Kidney glomerular epithelial cell (primary cell): ENCODE data around the gene OSM.
A peak's percentile ranks its signal among the peaks of the same experiment; 100 is the strongest.

Source experiments
- DNase-seq: peaks from one replicate; lab custom pipeline; 2025; lab: John Stamatoyannopoulos, UW

OSM gene

GRCh38 chr22:30262917-30263741 lies 3.5 kb downstream of the OSM start:
- peak; percentile 26 for DNase-seq

- DNase-seq, result no peak
These were observed 4.5 kb downstream of the OSM start for GRCh38 chr22:30262112-30262511.

- DNase-seq, result no peak
These were observed 5.5 kb downstream of the OSM start for GRCh38 chr22:30261134-30261533.

- DNase-seq, result no peak
These were observed 6.0 kb downstream of the OSM start for GRCh38 chr22:30260682-30261081.

DNA sequence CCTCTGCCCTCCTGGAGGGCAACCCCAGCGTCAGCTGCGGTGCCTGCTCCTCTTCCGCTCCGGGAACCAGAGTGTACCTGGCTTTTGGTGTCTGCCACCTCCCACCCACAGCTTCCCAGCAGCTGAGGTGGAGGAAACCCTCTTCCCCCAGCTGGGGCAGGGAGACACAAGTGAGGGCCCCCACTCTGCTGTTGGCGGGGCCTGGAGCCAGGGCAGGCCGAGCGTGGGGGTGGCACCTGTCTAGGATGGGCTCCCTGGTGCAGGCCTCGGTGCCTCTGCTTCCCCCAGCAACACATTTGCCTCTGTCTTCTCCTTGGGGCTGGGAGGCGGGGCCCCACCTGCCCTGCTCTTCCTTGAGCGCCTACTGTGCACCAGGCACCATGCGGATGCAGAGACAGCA lies 6.4 kb downstream of the OSM start:
- DNase-seq, result no peak

DNA sequence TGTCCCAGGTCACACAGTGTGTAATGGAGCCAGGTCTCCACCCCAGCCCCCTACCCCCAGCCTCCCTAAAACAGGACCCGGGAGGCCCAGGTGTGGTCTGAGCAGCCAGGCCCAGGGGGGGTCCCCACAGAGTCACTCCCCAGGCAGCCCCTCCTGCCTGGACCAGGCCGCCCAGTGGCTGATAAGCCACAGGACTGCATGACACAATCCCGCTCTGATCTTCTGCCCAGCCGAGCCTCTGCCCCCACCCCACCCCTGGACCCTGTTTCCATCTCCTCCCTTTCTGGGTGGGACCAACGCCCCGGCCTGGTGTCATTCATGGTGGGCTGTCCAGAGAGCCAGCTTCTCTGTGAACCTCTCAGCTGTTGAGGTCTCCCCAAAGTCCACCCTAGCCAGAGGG lies 12.3 kb downstream of the OSM start:
- no peak for DNase-seq

GRCh38 chr22:30253205-30253852 lies 13.3 kb downstream of the OSM start:
- no peak for DNase-seq

DNA sequence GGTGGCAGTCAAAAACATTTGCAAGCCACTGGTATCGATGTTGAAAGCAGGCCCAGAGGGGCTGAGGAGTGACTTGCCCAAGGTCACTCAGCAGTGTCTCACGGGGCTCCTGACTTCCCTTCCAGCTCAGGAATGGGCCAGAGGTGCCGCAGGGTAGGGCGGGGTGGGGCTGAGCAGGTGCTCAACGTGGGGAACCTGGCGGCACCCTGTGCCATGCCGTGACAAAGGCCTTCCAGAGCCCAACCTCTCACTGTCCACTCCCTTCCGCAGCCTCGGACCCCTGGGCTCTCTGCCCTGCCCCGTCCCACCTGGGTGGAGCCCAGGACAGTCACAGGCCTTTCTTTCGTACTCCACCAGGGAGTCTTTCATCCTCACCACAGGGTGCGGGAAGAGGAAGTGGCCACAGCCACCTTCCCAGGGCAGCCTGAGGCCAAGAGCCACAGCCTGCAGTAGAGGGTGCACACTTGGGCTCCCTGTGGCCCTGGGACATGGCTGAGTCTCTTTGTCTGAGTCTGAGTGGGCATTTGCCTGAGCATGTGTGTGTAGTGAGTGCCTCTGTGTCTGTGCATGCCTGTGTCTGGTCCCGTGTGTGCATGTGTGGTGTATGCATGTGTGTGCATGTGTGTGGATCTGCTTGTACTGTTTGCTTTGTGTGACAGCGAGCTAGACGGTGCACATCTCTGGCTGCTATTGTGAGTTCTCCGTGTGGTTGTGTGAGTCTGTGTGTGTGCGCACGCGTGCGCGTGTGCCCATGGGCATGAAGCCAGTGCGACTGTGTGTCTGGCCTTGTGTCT lies 14.0 kb downstream of the OSM start:
- DNase-seq, result no peak

DNA sequence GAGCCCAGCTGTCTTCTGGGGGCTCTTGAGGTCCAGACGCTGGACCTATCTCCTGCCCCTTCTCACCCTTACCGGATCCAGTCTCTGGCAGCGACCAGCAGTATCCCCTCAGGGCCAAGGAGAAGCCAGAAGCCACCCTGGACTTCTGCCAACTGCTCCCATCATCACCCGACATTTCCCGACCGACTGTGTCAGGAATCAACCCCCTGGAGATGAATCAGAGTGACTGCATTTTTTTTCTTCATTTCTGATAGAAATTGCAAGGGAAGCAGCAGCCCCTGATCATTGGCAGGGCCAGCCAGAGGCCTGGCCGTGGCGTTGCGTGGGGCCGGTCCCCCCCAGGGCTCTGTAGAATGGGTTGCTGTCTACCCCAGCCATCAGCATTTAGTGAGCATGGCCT lies 14.9 kb downstream of the OSM start:
- DNase-seq, result no peak

DNA sequence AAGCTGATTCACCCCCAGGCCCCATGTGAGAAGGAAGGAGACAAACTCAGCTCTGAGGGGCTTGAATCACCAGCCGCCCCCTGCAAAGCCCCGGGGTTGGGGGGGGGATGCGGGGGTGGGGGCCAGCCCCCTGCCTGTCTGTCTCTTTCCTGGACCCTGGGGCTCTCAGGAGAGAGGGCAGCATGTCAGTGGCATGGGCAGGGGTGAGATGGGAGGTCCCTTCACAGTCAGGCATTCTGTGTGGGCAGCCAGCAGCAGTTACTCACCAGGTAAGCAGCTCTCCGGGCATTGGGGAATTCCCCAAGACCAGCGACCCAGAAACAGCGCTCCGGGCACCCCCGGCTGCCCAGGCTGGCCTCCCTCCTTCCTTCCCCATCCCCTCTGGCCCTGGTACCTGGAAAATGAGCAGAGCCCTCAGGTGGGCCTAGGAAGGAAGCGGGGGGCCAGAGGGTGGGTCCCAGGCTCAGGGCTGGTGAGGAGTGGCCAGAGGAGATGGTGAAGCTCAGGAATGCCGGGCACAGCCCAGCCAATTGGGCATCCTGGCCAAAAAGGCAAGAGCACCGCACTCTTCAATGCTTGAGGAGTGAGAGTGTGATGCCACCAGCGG lies 15.9 kb downstream of the OSM start:
- peak; percentile 93 for DNase-seq

- no peak for DNase-seq
These were observed 16.5 kb downstream of the OSM start for GRCh38 chr22:30250039-30250565.

DNA sequence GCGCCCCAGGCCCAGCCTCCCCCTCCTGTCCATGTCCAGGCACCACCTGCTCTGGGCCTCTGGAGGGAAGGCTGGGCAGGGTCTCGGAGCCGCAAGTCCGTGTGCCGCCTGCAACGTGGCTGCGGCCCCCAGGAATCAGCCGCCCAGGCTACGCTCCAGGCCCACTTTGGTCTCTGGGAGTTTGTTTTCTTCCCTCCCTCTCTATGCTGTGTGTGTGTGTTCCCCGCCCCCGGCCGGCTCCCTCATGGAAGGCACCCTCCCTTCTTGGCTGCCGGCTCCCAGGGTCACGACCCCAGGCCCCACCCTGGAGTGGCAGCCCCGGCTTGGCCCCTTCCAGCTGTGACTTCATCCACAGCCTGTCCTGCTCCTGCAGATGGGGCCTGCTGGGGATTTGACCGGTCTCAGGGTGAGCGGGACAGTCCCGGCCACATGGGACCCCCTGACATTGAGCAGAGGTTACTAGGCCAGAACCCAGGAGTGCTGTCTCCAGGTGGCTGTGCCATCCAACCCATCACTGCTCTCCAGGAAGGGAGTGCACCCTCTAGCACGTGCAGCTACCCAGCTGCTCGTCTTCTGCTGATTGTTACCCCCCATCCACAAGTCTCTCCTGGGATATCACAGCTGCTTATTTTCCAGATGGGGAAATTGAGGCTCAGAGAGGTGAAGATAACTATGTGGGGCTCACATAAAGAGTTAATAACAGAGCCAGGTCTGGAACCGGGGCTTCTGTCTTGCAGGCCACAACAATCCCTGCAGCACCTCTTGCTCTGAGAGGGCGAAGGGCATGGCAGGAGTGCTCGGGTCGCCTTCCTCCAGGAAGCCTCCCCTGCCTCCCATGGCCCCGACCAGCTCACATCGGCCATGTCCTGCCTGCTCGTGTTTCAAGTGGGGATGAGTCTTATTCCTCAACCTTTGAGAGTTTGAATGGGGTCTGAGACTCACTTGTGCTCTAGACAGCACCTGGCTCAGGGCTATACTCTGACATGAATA lies 17.3 kb downstream of the OSM start:
- no peak for DNase-seq

- DNase-seq, result no peak
These were observed 18.2 kb downstream of the OSM start for GRCh38 chr22:30248484-30248883.

DNA sequence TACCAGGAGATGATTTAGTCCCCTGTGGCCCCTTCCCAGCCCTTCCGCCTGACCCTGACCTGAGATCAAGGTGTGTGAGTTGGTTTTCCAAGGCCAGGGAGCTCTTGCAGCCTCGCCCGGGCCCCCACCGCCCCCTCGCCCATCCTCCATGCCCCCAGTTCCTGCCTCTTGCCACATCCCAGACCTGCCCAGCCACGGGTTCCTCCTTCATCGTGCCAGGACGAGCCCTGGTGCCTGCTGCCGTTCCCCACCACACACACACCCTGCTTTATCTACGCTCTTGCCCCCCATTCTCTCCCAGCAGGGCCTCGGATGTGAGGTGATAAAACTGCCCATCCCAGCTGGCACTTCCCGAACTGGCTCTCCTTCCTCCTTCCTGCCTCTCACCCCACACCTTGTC lies 18.7 kb downstream of the OSM start:
- no peak for DNase-seq

GRCh38 chr22:30247561-30247960 lies 19.1 kb downstream of the OSM start:
- DNase-seq, result no peak

DNA sequence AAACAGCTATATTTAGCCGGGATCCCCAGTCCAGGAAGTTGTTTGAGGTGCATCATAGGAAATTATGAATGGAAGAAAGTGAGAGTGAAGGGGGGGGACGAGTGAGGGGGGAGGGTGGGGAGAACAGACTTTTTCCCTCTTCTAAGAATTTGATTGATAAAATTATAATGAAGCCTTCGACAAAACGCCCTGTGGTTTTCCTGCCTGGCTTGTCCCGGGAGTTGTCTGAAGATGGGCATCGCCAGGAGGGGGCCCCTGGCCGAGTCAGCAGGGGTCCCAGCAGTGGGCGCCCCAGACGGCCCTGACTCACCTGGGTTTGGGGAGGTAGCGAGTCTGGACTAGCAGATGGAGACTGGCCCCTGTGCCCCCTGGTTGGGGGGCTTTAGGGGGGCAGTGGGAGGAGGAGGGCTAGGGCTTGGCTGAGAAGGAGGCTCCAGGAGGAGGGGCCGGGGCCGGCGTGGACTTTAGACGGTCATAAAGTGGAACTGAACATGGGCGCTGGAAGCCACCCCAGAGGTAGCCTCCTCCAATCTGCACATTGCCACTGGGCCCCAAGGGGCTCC lies 19.8 kb downstream of the OSM start:
- no peak for DNase-seq

- no peak for DNase-seq
These were observed 20.5 kb downstream of the OSM start, which contains the start of gene LIF for GRCh38 chr22:30245985-30246813. LIF (minus strand) TSS chr22:30246759; CDS start chr22:30246695, 64 bp downstream.

DNA sequence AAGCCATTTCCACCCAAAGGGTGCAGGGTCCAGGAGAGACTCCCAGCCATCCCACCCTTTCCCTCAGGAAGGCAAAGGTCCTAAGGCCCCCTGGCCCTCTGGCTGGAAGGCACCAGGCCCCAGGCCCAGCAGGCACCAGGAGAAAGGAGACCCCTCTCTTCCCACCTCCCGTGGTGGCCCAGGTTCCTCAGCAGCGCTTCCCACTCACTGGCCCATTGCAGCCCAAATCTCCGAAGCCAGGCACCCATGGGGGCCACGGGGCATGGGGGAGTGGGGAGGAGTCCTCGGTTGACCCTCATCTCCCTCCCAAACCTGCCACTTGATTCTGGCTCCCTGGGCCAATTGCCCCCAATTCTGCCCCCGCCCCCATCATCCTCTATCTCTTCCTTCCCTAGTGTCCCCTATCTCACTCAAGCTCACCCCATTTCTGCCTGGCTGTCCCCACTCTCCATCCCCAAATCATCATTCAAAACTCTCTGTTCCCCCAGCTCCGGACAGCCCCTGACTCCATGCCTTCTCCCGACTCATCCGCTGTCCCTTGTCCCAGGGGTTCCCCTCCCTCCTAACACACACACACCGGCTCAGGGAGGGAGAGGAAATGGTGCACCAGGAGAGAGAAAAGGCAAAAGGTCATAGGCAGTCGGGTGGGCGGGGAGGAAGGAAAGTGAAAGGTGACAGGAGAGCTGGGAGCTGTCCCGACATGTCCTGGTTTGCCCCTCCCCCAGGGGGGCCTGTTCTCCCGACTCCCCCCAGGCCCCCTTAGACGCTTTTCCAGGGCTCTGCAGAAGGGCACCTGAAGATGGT lies 21.3 kb downstream of the OSM start:
- no peak for DNase-seq

GRCh38 chr22:30244641-30245040 lies 22.0 kb downstream of the OSM start:
- DNase-seq, result no peak
